ENCODE data around the gene ZSCAN12.

DNA sequence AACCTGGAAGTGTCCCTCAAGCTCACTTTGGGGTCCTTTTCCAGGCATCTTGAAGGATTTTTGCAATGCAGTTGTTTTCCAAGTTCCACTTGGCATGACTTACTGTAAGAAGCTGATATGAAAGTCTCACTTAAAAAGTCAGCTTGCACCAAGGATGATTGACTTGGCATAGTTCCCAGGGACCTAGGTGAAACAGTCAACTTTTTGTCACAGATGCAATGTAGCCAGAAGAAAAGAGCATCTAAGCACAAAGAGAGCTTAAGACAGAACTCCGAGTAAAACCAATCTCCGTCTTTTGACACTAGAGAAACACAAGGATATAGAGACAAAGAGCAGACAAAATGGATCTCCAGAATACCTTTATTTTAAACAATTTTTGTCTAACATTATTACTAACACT lies 2.6 kb upstream of the ZSCAN12 start:
- TF ChIP-seq, protein P1, sequence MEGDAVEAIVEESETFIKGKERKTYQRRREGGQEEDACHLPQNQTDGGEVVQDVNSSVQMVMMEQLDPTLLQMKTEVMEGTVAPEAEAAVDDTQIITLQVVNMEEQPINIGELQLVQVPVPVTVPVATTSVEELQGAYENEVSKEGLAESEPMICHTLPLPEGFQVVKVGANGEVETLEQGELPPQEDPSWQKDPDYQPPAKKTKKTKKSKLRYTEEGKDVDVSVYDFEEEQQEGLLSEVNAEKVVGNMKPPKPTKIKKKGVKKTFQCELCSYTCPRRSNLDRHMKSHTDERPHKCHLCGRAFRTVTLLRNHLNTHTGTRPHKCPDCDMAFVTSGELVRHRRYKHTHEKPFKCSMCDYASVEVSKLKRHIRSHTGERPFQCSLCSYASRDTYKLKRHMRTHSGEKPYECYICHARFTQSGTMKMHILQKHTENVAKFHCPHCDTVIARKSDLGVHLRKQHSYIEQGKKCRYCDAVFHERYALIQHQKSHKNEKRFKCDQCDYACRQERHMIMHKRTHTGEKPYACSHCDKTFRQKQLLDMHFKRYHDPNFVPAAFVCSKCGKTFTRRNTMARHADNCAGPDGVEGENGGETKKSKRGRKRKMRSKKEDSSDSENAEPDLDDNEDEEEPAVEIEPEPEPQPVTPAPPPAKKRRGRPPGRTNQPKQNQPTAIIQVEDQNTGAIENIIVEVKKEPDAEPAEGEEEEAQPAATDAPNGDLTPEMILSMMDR (IDR thresholded peaks at IDR 0.05): no peak
- TF ChIP-seq POLR2A (IDR thresholded peaks at IDR 0.05): no peak

Measured in body of pancreas (tissue), 4 donors.